ENCODE measurements around the gene HES3.

The HES3 gene

DNA sequence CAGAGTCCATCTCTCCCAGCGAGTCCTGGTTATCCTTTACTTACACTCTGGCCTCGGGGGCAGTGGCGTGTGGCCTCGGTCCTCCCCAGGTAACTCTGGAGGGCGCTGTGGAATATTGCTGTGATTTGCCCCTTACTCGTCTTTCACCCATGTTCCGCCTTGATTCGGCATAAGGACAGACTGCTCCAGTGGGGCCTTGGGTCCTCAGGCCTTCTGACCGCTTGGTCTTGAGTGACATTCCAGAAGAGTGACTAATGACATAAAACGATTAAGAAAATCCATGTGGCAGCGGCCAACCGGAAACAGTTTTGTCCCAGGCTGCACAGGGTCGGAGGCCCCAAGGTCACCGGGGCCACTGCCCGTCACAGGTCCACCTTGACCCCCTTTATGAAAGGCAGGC, 19.3 kb upstream of the HES3 start:
- Histone ChIP-seq H3K9me3 (replicated peaks in 1 of 2; ENCODE audit: control insufficient read depth in 2 of 2, insufficient read depth in 1 of 2, low read depth in 1 of 2, low read length in 2 of 2) (no peaks in the 10 kb centered on the region), H2AK5ac (ENCODE audit: low read depth, low read length) (no peak overlapping the region), H3K27me3 (ENCODE audit: control insufficient read depth in 3 of 3, insufficient read depth in 3 of 3, low read depth in 1 of 3, low read length in 3 of 3) (no peaks in the 10 kb centered on the region), H3K79me1 (ENCODE audit: low read depth, low read length) (no peaks in the 10 kb centered on the region), H3K4me3 (ENCODE audit: low read length in 2 of 2) (no peak overlapping the region), H3K27ac (replicated peaks; ENCODE audit: low read length) (no peak overlapping the region), H4K8ac (ENCODE audit: low read depth, low read length) (no peak overlapping the region), H3K18ac (ENCODE audit: low read length) (no peak overlapping the region), H3K9ac (ENCODE audit: low read depth, low read length, poor library complexity) (no peak overlapping the region), H3K4me2 (ENCODE audit: insufficient read depth, low read length, poor library complexity, severe bottlenecking) (no peak overlapping the region), H3K23ac (ENCODE audit: low read depth, low read length, poor library complexity) (no peak overlapping the region), H2BK120ac (ENCODE audit: low read depth, low read length) (no peak overlapping the region), H2BK12ac (ENCODE audit: low read length) (no peak overlapping the region), H2AFZ (ENCODE audit: low read length) (no peak overlapping the region), H2BK5ac (ENCODE audit: low read length) (no peak overlapping the region), H3K4me1 (ENCODE audit: control insufficient read depth in 2 of 2, insufficient read depth in 1 of 2, low read depth in 1 of 2, low read length in 2 of 2) (no peaks in the 10 kb centered on the region), H4K91ac (ENCODE audit: low read depth, low read length, poor library complexity) (no peak overlapping the region), H3K14ac (ENCODE audit: low read length) (no peak overlapping the region), H3K4ac (ENCODE audit: low read length) (no peak overlapping the region), H3K36me3 (replicated peaks in 1 of 2; ENCODE audit: control insufficient read depth in 2 of 2, insufficient read depth in 2 of 2, low read length in 2 of 2) (peaks cover 34 to 95% of the 10 kb centered on the region in 2 donors), H2BK15ac (ENCODE audit: low read length) (no peak overlapping the region)
- no peak for DNase-seq (ENCODE audit: low spot score)
- WGBS, 2 donors (ENCODE audit: extremely low coverage in 2 of 2, insufficient read length in 2 of 2, insufficient replicate concordance in 1 of 2): no CpG with 5 or more reads among the region's 15 CpGs

DNA sequence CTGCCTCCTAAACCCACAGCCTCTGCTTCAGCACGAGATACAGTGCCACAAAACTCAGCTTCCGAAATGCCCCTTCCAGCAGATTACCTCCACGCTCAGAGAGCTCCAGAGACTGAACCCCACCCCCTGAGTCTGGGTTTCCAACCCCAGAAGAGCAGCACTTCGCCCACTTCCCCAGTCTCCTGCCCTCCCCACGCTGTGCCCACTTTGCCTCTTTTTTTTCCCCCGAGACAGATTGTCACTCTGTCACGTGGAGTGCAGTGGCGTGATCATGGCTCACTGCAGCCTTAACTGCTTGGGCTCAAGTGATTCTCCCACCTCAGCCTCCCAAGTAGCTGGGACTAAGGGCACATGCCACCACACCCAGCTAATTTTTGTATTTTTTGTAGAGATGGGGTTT, 18.3 kb upstream of the HES3 start:
- no peak overlapping the region for H3K23ac ChIP-seq (ENCODE audit: low read depth, low read length, poor library complexity)
- H3K4ac ChIP-seq (ENCODE audit: low read length): no peak overlapping the region
- no peaks in the 10 kb centered on the region for H3K9me3 ChIP-seq (replicated peaks in 1 of 2; ENCODE audit: control insufficient read depth in 2 of 2, insufficient read depth in 1 of 2, low read depth in 1 of 2, low read length in 2 of 2)
- H2BK5ac ChIP-seq (ENCODE audit: low read length): no peak overlapping the region
- H3K18ac ChIP-seq (ENCODE audit: low read length): no peak overlapping the region
- H4K91ac ChIP-seq (ENCODE audit: low read depth, low read length, poor library complexity): no peak overlapping the region
- no peak overlapping the region for H2AFZ ChIP-seq (ENCODE audit: low read length)
- no peak for DNase-seq (ENCODE audit: low spot score)
- H3K9ac ChIP-seq (ENCODE audit: low read depth, low read length, poor library complexity): no peak overlapping the region
- H3K27me3 ChIP-seq (ENCODE audit: control insufficient read depth in 3 of 3, insufficient read depth in 3 of 3, low read depth in 1 of 3, low read length in 3 of 3): no peaks in the 10 kb centered on the region
- H3K36me3 ChIP-seq (replicated peaks in 1 of 2; ENCODE audit: control insufficient read depth in 2 of 2, insufficient read depth in 2 of 2, low read length in 2 of 2): peaks cover 33 to 95% of the 10 kb centered on the region in 2 donors
- H2BK12ac ChIP-seq (ENCODE audit: low read length): no peak overlapping the region
- H3K79me1 ChIP-seq (ENCODE audit: low read depth, low read length): no peaks in the 10 kb centered on the region
- H4K8ac ChIP-seq (ENCODE audit: low read depth, low read length): no peak overlapping the region
- no peaks in the 10 kb centered on the region for H3K4me1 ChIP-seq (ENCODE audit: control insufficient read depth in 2 of 2, insufficient read depth in 1 of 2, low read depth in 1 of 2, low read length in 2 of 2)
- no CpG with 5 or more reads among the region's 8 CpGs for WGBS, 2 donors (ENCODE audit: extremely low coverage in 2 of 2, insufficient read length in 2 of 2, insufficient replicate concordance in 1 of 2)
- no peak overlapping the region for H3K27ac ChIP-seq (replicated peaks; ENCODE audit: low read length)
- no peak overlapping the region for H3K4me3 ChIP-seq (ENCODE audit: low read length in 2 of 2)
- no peak overlapping the region for H2AK5ac ChIP-seq (ENCODE audit: low read depth, low read length)
- H3K14ac ChIP-seq (ENCODE audit: low read length): no peak overlapping the region
- H2BK15ac ChIP-seq (ENCODE audit: low read length): no peak overlapping the region
- no peak overlapping the region for H3K4me2 ChIP-seq (ENCODE audit: insufficient read depth, low read length, poor library complexity, severe bottlenecking)
- H2BK120ac ChIP-seq (ENCODE audit: low read depth, low read length): no peak overlapping the region

- no CpG with 5 or more reads among the region's 1 CpG for WGBS, 2 donors (ENCODE audit: extremely low coverage in 2 of 2, insufficient read length in 2 of 2, insufficient replicate concordance in 1 of 2)
- H3K27ac ChIP-seq (replicated peaks; ENCODE audit: low read length): no peak overlapping the region
Observed at GRCh38 chr1:6233376-6233775, 10.6 kb upstream of the HES3 start.

DNA sequence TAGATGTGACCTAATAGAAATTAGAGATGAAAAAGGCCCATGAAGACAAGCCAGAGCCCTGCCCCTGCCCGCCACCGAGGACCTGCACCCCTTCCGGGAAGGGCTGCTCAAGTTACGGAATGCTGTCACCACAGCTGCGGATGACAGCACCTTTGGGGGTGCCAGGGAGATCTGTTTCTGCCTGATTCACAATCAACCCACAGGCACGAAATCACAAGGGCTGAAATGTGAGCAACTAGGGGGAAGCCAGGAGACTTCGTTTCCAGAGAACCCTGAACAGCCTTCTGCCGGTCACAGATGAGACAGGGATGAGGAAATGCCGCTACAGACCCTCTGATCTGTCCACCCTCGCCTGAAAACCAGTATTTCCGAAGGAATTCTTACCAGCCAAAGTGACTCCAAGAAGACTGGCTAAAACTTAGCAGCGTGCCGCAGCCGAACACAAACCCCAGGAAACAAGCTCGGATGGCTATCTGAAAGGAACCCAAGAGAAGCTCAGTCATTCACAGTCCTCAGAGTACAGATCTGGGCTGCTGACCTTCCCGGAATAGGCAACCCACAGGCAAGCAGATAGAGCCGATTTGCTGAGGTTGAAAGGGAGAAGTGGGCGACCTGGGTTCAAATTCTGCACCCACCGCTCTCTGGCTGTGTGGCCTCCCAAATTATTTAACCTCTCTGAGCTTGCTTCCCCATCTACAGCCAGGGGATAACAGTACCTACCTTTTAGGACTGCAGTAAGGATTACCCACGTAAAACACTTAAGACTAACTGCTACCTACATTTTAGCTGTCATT, 9.3 kb upstream of the HES3 start:
- Histone ChIP-seq H3K18ac (ENCODE audit: low read length) (no peak overlapping the region), H2BK120ac (ENCODE audit: low read depth, low read length) (no peak overlapping the region), H3K23ac (ENCODE audit: low read depth, low read length, poor library complexity) (no peak overlapping the region), H3K4ac (ENCODE audit: low read length) (no peak overlapping the region), H3K14ac (ENCODE audit: low read length) (no peak overlapping the region), H3K4me1 (ENCODE audit: control insufficient read depth in 2 of 2, insufficient read depth in 1 of 2, low read depth in 1 of 2, low read length in 2 of 2) (peaks cover 14 to 18% of the 10 kb centered on the region in 2 donors), H3K4me2 (ENCODE audit: insufficient read depth, low read length, poor library complexity, severe bottlenecking) (peak overlapping the region; percentile 79), H3K27ac (replicated peaks; ENCODE audit: low read length) (no peak overlapping the region), H3K9me3 (replicated peaks in 1 of 2; ENCODE audit: control insufficient read depth in 2 of 2, insufficient read depth in 1 of 2, low read depth in 1 of 2, low read length in 2 of 2) (peaks cover 0 to 3% of the 10 kb centered on the region in 2 donors), H3K9ac (ENCODE audit: low read depth, low read length, poor library complexity) (peak overlapping the region; percentile 100), H2BK12ac (ENCODE audit: low read length) (no peak overlapping the region), H3K79me1 (ENCODE audit: low read depth, low read length) (peaks cover 2% of the 10 kb centered on the region), H2BK5ac (ENCODE audit: low read length) (no peak overlapping the region), H3K4me3 (ENCODE audit: low read length in 2 of 2) (peak overlapping the region; percentile 66 to 94), H4K8ac (ENCODE audit: low read depth, low read length) (no peak overlapping the region), H4K91ac (ENCODE audit: low read depth, low read length, poor library complexity) (no peak overlapping the region), H2AK5ac (ENCODE audit: low read depth, low read length) (no peak overlapping the region), H2AFZ (ENCODE audit: low read length) (no peak overlapping the region), H3K27me3 (ENCODE audit: control insufficient read depth in 3 of 3, insufficient read depth in 3 of 3, low read depth in 1 of 3, low read length in 3 of 3) (no peaks in the 10 kb centered on the region), H2BK15ac (ENCODE audit: low read length) (no peak overlapping the region), H3K36me3 (replicated peaks in 1 of 2; ENCODE audit: control insufficient read depth in 2 of 2, insufficient read depth in 2 of 2, low read length in 2 of 2) (peaks cover 16 to 45% of the 10 kb centered on the region in 2 donors)
- no peak for DNase-seq (ENCODE audit: low spot score)
- no CpG with 5 or more reads among the region's 20 CpGs for WGBS, 2 donors (ENCODE audit: extremely low coverage in 2 of 2, insufficient read length in 2 of 2, insufficient replicate concordance in 1 of 2)

More at GRCh38 chr1:6233376-6233775, 10.6 kb upstream of the HES3 start:
- Histone ChIP-seq H3K9me3 (replicated peaks in 1 of 2; ENCODE audit: control insufficient read depth in 2 of 2, insufficient read depth in 1 of 2, low read depth in 1 of 2, low read length in 2 of 2) (peaks cover 0 to 3% of the 10 kb centered on the region in 2 donors), H3K23ac (ENCODE audit: low read depth, low read length, poor library complexity) (no peak overlapping the region), H3K9ac (ENCODE audit: low read depth, low read length, poor library complexity) (no peak overlapping the region), H3K27me3 (ENCODE audit: control insufficient read depth in 3 of 3, insufficient read depth in 3 of 3, low read depth in 1 of 3, low read length in 3 of 3) (no peaks in the 10 kb centered on the region), H2BK12ac (ENCODE audit: low read length) (no peak overlapping the region), H3K14ac (ENCODE audit: low read length) (no peak overlapping the region), H3K79me1 (ENCODE audit: low read depth, low read length) (peaks cover 2% of the 10 kb centered on the region), H2AK5ac (ENCODE audit: low read depth, low read length) (no peak overlapping the region), H2BK120ac (ENCODE audit: low read depth, low read length) (no peak overlapping the region), H3K4ac (ENCODE audit: low read length) (no peak overlapping the region), H2BK15ac (ENCODE audit: low read length) (no peak overlapping the region), H2BK5ac (ENCODE audit: low read length) (no peak overlapping the region), H4K91ac (ENCODE audit: low read depth, low read length, poor library complexity) (no peak overlapping the region), H3K4me1 (ENCODE audit: control insufficient read depth in 2 of 2, insufficient read depth in 1 of 2, low read depth in 1 of 2, low read length in 2 of 2) (peaks cover 6 to 7% of the 10 kb centered on the region in 2 donors), H2AFZ (ENCODE audit: low read length) (no peak overlapping the region), H4K8ac (ENCODE audit: low read depth, low read length) (no peak overlapping the region), H3K4me2 (ENCODE audit: insufficient read depth, low read length, poor library complexity, severe bottlenecking) (no peak overlapping the region), H3K18ac (ENCODE audit: low read length) (no peak overlapping the region), H3K4me3 (ENCODE audit: low read length in 2 of 2) (no peak overlapping the region), H3K36me3 (replicated peaks in 1 of 2; ENCODE audit: control insufficient read depth in 2 of 2, insufficient read depth in 2 of 2, low read length in 2 of 2) (peaks cover 16 to 58% of the 10 kb centered on the region in 2 donors)
- no peak for DNase-seq (ENCODE audit: low spot score)
